GM21786 (cell line): ENCODE data around the gene SMYD3.

ENCODE experiments used
- ATAC-seq: cut with Tn5 transposase; IDR thresholded peaks from one replicate; pipeline ENCODE4 v1.9.1; 2021; ENCODE audit not compliant: unreplicated experiment

SMYD3 gene

DNA sequence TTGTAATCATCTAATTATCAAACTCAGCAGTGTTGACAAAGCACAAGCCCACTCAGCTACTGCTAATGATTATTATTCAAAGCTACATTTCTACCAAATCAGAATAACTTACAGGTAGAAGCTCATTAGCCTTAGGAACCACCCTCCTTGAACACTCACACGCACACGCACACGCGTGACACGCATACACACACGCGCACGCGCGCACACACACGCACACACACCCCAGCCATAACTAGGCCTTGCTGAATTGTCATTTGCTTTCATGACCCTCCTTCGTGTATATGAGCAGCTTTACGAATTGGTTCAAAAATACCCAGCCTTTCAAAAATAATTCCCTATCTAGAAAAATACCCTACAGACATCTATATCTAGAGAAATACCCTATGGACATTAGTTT lies 195.6 kb downstream of the SMYD3 start:
- no peak for ATAC-seq

GRCh38 chr1:246309247-246309884 lies 197.7 kb downstream of the SMYD3 start:
- ATAC-seq, result no peak

DNA sequence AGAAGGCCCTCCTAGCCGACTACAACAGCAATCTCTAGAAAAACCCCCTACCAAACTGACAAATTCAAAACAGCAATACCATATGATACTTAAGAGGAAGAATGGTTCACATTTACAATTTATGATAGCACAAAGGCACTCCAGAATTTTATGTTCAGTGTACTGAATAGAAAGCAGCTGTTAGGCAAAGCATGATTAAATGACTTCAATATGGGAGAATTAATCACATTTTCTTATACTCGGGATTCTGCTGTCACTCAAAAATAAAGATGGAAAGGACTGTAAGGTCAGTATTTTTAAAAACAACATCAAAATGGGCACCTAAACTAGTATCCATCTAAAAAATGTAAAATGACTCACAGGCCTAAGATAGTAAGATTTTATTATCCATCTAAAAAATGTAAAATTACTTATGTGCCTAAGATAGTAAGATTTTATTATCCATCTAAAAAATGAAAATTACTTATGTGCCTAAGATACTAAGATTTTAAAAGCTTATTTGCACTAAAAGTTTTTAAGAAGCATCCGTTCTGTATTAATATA lies 198.5 kb downstream of the SMYD3 start:
- no peak for ATAC-seq

DNA sequence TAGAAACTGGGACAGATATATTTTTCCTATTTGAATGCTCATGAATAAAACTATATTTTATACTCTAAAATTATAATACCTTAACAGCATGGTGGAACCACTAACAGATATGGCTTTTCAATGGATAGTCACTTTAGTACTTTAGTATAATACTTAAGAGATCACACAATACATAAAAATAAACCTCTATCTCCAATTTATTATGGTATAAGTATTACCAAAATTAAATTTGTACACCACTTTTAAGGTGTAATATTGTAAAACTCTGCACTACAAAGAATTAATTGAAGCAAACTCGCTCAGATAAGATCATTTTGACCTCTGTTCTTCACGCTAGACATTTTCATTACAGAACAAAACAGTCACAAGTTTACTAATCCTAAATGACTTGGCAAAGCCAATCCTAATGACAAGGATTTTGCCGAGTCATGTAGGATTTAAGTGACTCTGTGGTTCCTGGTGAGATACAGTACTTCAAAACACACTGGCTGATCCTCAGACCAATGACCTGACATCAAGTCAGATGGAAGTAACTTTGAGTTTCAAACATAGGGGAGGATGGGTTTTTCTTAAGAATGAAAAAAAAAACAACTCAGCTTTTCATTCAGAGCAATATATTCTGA lies 200.6 kb downstream of the SMYD3 start:
- no peak for ATAC-seq

- ATAC-seq, result no peak
Observed at GRCh38 chr1:246304484-246305259, 202.4 kb downstream of the SMYD3 start.

GRCh38 chr1:246302711-246303317 lies 204.3 kb downstream of the SMYD3 start:
- no peak for ATAC-seq

DNA sequence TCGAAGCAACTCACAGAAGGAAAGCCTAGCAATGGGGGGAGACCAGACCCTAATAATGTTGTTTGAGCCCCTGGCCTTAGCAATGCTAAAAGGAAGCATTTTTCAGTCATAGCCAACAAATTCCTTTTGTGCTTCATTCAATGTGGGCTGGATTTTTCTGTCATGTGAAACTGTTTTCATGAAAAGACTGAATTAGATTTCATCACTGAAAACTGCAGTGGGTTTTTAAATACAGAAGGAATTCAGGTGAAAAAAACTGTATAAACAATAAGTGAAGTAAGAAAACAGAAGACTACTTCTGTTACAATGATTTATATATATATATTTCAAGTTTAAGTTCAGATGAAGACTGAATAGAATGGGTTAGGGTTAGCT lies 204.8 kb downstream of the SMYD3 start:
- no peak for ATAC-seq

GRCh38 chr1:246301553-246302250 lies 205.4 kb downstream of the SMYD3 start:
- ATAC-seq, result no peak

DNA sequence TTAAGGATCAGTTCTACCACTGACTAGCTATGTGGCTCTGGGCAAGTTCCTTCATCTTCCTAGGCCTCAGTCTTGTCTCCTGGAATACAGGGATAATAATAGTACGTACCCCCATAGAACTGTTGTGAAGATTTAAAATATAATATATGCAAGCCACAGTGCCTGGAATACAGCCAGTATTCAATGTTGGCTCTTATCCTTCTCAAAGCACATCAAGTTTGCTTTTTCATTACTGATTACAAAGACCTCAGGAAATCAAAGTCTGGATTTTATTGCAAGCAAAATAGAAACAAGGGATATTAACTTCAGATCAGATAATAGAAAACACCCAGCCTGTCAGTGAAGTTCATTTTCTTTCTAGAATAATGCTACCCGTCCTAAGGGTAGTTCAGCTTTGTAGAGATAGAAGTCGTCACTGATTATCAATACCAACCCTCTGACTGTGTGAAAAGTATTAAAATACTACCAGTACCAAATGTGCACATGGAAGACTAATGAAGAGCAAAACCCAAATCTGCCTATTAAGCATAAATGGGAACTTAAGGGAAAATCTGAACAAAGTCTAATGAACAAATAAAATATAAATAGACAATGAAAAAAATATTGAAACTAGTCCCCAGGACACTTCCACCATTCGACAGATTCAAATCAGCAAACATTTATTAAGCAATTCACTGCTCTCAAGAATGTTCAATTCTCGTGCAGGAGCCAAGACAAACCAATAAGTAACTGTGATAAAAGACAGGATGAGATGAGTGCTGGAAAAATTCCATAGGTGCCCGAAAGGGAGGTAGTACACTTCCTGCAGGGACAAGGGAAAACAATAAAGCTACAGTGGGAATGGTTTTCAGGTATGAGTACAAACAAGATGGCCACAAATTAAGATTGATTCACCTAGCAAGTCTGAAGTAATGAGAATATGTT lies 206.2 kb downstream of the SMYD3 start:
- ATAC-seq, result no peak

DNA sequence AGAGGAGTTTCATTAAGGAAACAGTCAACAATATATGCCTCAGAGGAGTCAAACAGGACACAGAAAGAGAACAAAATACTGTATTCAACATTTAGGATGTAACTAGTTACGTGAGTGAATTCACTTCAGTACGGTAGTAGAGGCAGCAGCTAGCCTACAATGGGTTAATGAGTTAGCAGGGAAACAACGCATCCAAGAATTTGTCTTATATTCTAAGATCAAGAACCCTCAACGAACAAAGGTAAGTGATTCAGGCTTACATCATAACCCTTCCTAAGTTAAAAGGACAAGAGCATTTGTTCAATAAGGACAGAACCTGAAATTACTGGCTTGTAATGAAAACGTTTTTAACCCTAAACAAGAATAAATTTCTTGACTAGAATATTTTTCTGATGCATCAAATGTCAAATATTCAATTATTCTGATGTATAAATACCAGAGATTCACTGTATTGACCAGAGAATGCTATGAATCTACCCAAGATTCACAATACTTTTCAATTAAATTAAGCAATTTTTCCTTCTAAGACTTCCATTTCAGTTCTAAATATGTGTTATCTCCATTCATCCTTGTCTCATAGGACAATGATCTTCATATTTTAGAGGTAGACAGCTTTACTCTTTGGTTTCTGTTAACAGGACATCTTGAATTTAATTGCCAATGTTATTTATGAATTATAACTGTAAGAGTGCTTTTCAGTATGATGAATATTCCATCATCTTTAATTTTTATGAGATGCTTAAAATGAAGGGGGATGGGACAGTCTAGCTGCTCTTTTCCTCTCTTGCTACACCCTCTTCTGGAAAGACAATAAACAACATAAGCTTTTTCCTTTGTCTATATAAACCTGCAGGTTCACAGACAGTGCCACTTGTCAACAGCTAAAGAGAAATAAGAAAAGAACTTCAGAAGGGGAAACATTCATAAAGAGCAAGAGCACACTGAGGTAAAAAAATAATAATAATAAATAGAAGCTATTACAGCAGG lies 209.5 kb downstream of the SMYD3 start:
- no peak for ATAC-seq

GRCh38 chr1:246295968-246296367 lies 211.1 kb downstream of the SMYD3 start:
- no peak for ATAC-seq

GRCh38 chr1:246295340-246295739 lies 211.7 kb downstream of the SMYD3 start:
- ATAC-seq, result no peak

- ATAC-seq, result no peak
Observed at GRCh38 chr1:246294263-246294662, 212.8 kb downstream of the SMYD3 start.

- ATAC-seq, result no peak
Observed at GRCh38 chr1:246293366-246294121, 213.5 kb downstream of the SMYD3 start.

GRCh38 chr1:246292571-246292970 lies 214.5 kb downstream of the SMYD3 start:
- ATAC-seq, result no peak

DNA sequence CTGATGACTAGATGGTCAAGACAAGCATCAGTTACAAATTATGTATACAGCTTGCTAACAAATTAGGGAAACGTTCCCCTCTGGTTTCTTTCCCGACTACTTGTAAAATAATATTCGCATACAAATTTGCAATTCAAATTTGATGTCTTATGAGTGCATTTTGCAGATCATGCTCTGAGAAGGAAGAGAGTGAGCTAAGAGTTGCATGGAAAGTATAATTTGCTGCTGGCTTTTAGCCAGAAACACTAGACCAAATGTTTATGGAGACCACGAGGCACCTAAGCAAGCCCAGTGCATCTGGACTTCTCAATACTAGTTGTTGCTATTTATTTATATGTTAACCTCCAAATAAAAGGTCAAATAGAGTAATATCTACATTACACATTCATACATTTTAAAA lies 216.0 kb downstream of the SMYD3 start:
- ATAC-seq, result no peak

DNA sequence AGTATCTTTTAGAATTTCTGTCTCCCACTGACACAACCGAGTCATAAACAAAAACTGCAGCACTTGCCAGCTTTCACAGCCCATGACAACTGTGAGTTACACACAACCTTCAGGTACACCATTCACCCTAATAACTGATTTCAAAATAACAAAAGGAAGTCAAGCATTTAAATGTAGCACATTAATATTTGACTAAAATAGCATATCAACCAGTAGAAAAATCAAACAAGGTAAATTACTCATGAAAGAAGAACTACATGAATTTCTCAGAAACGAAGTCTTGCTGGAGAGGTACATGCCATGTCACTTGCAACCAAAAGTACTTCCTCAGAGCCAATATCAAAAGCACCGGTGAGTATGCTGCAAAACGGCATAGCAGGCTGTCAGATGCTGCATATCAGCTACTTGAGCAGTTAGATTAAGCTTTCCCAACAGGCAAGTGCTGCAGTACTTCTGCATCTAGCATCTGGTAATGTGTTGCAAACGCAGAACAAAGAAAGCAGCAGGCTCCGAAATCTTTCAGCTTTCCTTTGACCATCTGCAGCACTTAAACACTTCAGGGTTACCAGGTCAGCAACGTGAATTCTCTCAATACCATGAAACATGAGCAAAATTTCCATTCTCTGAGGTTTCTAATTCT lies 223.2 kb downstream of the SMYD3 start:
- ATAC-seq, result no peak

GRCh38 chr1:246281639-246282038 lies 225.4 kb downstream of the SMYD3 start:
- no peak for ATAC-seq
